ENCODE data around the gene UBIAD1.

DNA sequence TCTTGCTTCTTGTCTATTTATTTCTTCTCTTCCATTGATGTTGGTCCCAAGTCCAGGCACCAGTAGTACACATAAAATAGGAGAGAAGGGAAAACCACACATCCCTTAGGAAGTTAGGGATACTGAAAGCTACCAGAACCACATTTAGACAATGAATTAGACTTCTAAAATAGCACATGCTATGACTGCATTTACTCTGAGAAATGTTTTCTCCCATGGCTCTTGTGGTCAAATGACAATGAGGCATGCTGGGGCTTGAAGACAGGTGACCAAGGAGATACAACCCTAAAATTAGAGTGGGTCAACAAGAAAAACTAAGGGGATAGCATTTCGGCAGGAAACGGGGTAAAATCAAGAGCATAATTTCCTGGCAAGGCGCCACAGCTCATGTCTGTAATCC, 27.8 kb upstream of the UBIAD1 start:
- TF ChIP-seq CTCF (conservative IDR thresholded peaks at IDR 0.05; ENCODE audit: low read length) (no peak), EZH2phosphoT487 (IDR thresholded peaks at IDR 0.05; ENCODE audit: borderline replicate concordance, low read depth, low read length) (no peak)

Data from OCI-LY7 (cell line).